ENCODE measurements around the gene CDH23.

Gene CDH23

DNA sequence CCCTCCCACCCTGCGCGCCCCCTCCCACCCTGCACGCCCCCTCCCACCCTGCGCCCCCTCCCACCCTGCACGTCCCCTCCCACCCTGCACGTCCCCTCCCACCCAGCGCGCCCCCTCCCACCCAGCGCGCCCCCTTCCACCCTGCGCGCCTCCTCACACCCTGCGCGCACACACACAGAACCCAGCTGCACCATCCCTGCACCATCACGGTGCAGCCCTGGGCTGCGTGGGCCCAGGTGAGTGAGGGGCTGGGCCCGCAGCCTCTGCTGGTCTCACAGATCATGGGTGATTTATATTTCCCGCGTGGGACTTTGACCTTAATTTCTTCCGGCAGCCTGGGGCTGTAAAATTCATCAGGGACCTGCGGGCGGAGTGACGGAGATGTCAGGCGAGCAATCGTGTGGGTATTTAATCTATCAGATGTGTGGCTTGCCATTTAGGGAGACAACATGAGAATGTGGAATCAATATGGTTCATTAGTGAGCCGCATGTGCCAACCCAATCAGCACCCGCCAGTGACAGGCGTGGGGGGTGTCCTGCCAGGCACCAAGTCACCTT is 265.1 kb downstream of the CDH23 start:
- Histone ChIP-seq H3K27ac (ENCODE audit: low read length) (no peak overlapping the region), H3K36me3 (ENCODE audit: insufficient read depth, low read depth, low read length) (no peaks in the 10 kb centered on the region), H3K4me3 (ENCODE audit: low read length) (no peak overlapping the region), H3K9ac (ENCODE audit: low read depth, low read length) (no peak overlapping the region), H3K27me3 (ENCODE audit: insufficient read depth, low read length) (peaks cover 21% of the 10 kb centered on the region), H3K9me3 (ENCODE audit: insufficient read depth, low read depth, low read length) (no peaks in the 10 kb centered on the region), H3K4me1 (ENCODE audit: insufficient read depth, low read length) (peaks cover 33% of the 10 kb centered on the region)

DNA sequence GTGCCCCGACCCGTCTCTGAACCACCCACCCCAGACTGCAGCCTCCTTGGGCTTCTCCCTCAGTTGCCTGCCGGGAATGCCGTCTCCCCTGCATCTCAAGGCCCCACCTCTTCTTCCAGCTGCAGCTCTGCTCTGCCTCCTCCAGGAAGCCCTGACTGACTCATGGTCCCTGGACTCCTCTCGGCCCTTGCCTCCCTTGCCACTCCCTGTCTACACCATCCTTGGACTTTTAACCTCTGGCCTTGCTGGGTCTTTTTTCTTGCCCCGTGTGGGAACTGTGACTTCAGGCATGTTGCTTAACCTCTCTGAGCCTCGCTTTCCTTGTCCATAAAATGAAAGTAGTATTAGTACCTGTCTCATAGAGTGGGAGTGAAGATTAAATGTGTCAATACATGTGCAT is 266.6 kb downstream of the CDH23 start:
- H3K4me3 ChIP-seq (ENCODE audit: low read length), result no peak overlapping the region
- peaks cover 15% of the 10 kb centered on the region; the same call in 1 of the 2 replicates for H3K27me3 ChIP-seq (ENCODE audit: insufficient read depth, low read length)
- H3K36me3 ChIP-seq (ENCODE audit: insufficient read depth, low read depth, low read length), result no peaks in the 10 kb centered on the region
- H3K27ac ChIP-seq (ENCODE audit: low read length), result no peak overlapping the region
- H3K9ac ChIP-seq (ENCODE audit: low read depth, low read length), result no peak overlapping the region
- no peaks in the 10 kb centered on the region for H3K9me3 ChIP-seq (ENCODE audit: insufficient read depth, low read depth, low read length)
- H3K4me1 ChIP-seq (ENCODE audit: insufficient read depth, low read length), result peaks cover 20% of the 10 kb centered on the region

DNA sequence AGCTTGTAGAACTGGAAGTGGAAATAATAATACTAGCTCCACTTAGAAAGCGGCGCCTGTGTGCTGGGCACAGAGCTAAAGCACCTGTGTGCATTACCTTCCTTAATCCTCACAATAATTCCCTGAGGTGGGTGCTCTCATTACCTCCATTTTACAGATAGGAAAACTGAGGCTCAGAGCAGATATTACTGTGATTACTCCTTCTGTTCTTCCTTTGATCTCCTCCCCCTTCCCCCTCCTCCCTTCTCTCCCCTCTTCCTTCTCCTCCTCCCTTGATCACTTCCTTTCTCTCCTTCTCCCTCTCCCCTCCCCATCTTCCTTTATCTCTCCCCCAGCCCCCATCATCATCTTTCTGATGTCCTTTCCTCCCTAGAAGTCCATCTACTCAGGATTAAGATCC is 267.9 kb downstream of the CDH23 start:
- H3K27me3 ChIP-seq (ENCODE audit: insufficient read depth, low read length), result peaks cover 2% of the 10 kb centered on the region; the same call in 1 of the 2 replicates
- no peaks in the 10 kb centered on the region for H3K9me3 ChIP-seq (ENCODE audit: insufficient read depth, low read depth, low read length)
- H3K4me3 ChIP-seq (ENCODE audit: low read length), result no peak overlapping the region
- H3K36me3 ChIP-seq (ENCODE audit: insufficient read depth, low read depth, low read length), result no peaks in the 10 kb centered on the region
- no peak overlapping the region for H3K27ac ChIP-seq (ENCODE audit: low read length)
- H3K4me1 ChIP-seq (ENCODE audit: insufficient read depth, low read length), result peaks cover 7% of the 10 kb centered on the region; the same call in 1 of the 2 replicates
- H3K9ac ChIP-seq (ENCODE audit: low read depth, low read length), result no peak overlapping the region

DNA sequence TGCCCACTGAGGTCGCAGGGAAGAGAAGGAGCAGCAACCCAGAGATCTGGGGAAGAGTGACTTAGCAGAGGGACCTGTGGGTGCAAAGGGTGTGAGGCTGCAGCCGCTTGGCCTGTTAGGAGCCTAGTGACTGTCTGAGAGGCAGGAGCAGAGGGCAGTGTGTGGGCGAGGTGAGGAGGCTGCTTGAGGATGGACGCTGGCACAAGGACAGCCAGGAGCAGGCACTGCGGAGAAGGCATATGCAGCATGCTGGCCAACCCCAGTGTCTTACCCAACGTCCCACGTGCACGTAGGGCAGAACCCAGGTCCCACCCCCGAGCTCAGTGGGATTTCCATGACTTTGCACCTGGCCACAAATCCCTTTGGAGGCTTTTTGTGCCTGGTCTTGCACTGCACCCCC is 268.7 kb downstream of the CDH23 start:
- no peak overlapping the region for H3K4me3 ChIP-seq (ENCODE audit: low read length)
- no peaks in the 10 kb centered on the region for H3K36me3 ChIP-seq (ENCODE audit: insufficient read depth, low read depth, low read length)
- H3K9ac ChIP-seq (ENCODE audit: low read depth, low read length), result no peak overlapping the region
- no peaks in the 10 kb centered on the region for H3K9me3 ChIP-seq (ENCODE audit: insufficient read depth, low read depth, low read length)
- H3K27ac ChIP-seq (ENCODE audit: low read length), result no peak overlapping the region
- H3K4me1 ChIP-seq (ENCODE audit: insufficient read depth, low read length), result peaks cover 6% of the 10 kb centered on the region; the same call in 1 of the 2 replicates
- no peaks in the 10 kb centered on the region for H3K27me3 ChIP-seq (ENCODE audit: insufficient read depth, low read length)

DNA sequence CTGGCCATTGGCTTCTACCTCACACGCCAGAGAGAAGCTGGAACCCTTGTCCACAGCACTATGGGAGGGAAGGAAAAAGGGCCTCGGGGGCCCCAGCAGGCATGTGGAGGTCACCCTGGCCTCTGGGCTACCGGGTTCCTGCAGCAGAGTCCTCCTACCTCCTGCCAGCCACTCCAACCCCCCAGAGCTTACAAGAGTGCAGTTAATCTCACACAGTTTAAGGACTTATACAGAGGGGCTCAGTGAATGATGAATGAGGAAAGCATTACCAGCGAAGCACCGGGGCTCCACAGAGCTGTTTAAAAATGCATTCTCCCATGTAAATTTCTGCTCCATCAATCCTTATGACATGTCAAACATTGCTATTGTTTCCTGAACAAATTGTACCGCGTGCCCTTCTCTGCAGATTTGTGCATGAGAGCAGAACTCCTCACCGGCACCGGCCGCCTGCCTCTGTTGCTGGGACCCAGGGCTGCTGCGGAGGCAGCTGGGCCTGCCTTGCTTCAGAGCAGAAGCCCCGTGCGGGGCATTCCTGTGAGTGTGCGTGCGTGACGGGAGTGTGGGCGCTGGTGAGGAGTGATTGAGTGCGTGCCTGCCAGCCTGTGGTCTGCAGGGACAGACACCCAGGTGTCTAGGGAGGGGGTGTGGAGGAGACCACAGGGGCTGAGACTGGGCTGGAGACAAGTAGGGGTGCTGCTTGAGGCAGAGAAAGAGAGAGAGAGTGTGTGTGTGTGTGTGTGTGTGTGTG is 270.1 kb downstream of the CDH23 start:
- Histone ChIP-seq H3K4me3 (ENCODE audit: low read length) (no peak overlapping the region), H3K27me3 (ENCODE audit: insufficient read depth, low read length) (no peaks in the 10 kb centered on the region), H3K4me1 (ENCODE audit: insufficient read depth, low read length) (peaks cover 6% of the 10 kb centered on the region; the same call in 1 of the 2 replicates), H3K27ac (ENCODE audit: low read length) (no peak overlapping the region), H3K36me3 (ENCODE audit: insufficient read depth, low read depth, low read length) (no peaks in the 10 kb centered on the region), H3K9me3 (ENCODE audit: insufficient read depth, low read depth, low read length) (no peaks in the 10 kb centered on the region), H3K9ac (ENCODE audit: low read depth, low read length) (no peak overlapping the region)

DNA sequence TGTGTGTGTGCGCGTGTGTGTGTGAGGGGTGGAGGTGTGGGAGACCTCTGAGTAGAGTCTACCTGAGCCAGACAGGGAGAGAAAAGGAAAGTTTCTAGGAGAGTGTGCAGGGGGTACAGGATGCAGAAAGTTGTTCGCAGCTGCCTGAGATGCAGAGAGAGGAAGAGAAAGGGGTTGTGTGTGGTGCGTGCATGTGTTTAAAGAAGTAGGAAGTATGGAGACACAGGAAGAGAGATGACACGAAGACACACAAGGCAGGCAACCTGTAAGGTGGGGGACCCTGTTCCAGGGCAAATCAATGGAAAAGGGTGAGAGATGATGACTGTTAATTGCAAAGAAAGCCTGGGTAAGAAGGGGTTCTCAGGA is 270.6 kb downstream of the CDH23 start:
- no peak overlapping the region for H3K4me3 ChIP-seq (ENCODE audit: low read length)
- H3K9me3 ChIP-seq (ENCODE audit: insufficient read depth, low read depth, low read length), result no peaks in the 10 kb centered on the region
- H3K27ac ChIP-seq (ENCODE audit: low read length), result no peak overlapping the region
- H3K36me3 ChIP-seq (ENCODE audit: insufficient read depth, low read depth, low read length), result no peaks in the 10 kb centered on the region
- peaks cover 6% of the 10 kb centered on the region; the same call in 1 of the 2 replicates for H3K4me1 ChIP-seq (ENCODE audit: insufficient read depth, low read length)
- no peak overlapping the region for H3K9ac ChIP-seq (ENCODE audit: low read depth, low read length)
- no peaks in the 10 kb centered on the region for H3K27me3 ChIP-seq (ENCODE audit: insufficient read depth, low read length)

DNA sequence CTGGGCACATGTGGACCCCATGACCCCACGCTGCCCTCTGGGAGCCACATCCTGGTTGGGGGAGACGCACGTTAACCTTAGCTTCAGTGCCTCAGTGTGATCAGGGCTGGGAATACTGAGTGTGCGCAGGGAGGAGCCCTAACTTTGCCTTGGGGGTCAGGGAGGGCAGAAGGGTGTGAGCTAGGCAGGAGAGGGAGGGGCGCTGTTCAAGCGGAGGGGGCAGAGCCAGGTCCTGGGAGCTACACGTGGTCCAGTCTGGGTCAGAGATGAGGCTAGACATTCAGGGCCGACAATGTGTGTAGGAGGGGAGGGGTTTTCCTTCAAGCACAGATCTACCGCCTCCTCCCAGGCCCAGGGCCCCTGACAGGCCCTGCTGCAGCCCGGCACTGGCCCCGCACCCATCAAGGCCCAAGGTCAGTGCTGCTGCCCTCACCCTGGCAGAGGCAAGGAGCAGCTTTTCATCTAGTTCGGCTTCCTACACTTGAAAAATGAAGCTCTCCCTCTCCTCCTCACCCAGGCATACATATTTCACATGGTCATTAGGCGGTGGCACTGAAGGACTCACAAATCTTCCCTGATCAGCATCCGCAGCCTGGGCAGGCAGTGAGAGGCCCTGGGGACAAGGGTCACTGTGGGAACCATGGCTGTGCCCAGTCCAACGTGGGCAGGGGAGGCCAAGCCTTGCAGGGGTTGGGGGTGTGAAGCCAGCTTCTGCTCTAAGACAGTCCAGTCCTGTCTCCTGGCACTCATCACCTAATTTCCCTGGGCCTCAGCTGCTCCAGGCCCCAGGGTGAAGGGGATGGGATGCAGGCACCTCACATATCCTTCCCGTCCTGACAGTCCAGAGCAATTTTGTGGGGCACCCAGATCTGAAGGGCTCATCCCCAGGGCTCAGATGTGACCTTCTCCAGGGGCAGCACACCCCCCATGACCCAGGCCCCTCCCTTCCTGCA is 275.6 kb downstream of the CDH23 start:
- Histone ChIP-seq H3K27me3 (ENCODE audit: insufficient read depth, low read length) (no peaks in the 10 kb centered on the region), H3K27ac (ENCODE audit: low read length) (no peak overlapping the region), H3K9me3 (ENCODE audit: insufficient read depth, low read depth, low read length) (no peaks in the 10 kb centered on the region), H3K9ac (ENCODE audit: low read depth, low read length) (no peak overlapping the region), H3K4me3 (ENCODE audit: low read length) (no peak overlapping the region), H3K36me3 (ENCODE audit: insufficient read depth, low read depth, low read length) (no peaks in the 10 kb centered on the region), H3K4me1 (ENCODE audit: insufficient read depth, low read length) (no peaks in the 10 kb centered on the region)

DNA sequence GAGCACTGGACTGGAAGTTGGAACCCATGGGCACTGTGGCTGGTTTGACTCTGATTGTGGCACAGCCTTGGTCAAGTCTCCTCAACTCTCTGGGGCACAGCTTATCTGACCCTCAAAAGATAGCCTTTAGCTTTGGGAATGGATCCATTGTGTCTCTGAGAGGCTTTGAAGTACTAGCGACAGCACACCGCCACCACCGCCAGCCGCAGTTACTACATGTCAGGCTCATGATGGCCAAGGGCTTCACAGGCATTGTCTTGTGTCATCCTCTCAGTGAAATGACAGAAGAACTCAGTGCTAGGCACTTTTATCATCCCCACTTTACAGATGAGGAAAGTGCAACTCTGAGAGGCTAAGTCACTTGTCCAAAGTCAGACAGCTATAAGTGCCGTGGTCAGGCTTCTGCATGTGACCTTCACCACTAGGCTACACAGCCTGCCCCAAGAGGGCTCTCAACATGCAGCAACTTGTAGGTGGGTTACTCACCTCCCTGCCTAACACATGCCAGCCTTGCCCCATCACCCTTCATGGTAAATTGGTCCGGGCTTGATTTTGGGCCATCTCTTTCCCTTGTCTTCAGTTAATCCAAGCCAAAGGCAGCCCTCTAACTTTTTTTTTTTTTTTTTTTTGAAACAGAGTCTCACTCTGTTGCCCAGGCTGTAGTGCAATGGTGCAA is 278.7 kb downstream of the CDH23 start:
- Histone ChIP-seq H3K27me3 (ENCODE audit: insufficient read depth, low read length) (no peaks in the 10 kb centered on the region), H3K9ac (ENCODE audit: low read depth, low read length) (no peak overlapping the region), H3K4me3 (ENCODE audit: low read length) (no peak overlapping the region), H3K4me1 (ENCODE audit: insufficient read depth, low read length) (no peaks in the 10 kb centered on the region), H3K9me3 (ENCODE audit: insufficient read depth, low read depth, low read length) (no peaks in the 10 kb centered on the region), H3K27ac (ENCODE audit: low read length) (no peak overlapping the region), H3K36me3 (ENCODE audit: insufficient read depth, low read depth, low read length) (no peaks in the 10 kb centered on the region)

DNA sequence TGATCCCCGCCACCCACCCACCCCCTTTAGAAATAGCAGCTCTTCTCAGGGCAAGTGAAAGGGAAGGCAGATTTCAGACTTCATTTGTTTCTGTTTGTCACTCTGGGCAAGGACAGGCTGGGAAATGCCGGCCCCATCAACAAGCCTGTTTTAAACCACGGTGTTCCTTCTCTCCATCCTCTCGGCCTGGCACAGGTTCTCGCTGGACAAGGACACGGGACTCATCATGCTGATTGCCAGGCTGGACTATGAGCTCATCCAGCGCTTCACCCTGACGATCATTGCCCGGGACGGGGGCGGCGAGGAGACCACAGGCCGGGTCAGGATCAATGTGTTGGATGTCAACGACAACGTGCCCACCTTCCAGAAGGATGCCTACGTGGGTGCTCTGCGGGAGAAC is 280.5 kb downstream of the CDH23 start:
- Histone ChIP-seq H3K9ac (ENCODE audit: low read depth, low read length) (no peak overlapping the region), H3K27me3 (ENCODE audit: insufficient read depth, low read length) (no peaks in the 10 kb centered on the region)

DNA sequence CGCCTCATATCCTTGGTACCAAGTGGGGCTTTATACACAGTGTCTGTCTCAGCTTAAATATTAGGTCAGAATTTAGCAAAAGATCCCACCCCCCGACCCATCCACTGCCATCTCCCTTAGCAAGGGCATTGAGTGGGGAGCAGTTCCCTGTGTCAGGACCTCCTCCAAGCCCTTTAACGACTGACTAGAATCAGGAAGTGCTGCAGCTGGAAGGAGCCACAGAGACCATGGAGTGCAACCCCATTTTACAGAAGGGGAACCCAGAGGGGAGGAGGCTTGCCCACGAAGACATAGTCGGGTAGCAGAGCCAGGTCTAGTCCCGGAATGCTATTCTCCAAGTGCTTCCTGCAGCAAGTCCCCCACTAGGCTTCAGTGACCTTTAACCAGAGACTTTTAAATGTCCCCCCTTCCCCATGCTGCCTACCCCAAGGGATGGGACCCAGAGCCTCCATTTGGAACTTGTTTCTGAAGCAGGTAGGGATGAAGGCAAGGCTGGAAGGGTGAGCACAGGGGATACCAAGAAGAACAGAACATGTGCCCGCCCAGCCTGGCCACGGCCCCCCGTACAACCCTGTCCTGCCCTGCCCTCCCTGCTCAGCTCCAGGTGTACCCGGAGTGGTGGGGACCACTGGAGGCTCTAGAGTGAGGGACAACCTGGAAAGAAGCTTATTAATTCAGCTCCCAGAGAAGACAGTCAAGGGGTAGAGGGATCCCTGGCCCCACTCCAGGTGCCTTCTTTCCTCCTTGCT is 281.5 kb downstream of the CDH23 start:
- H3K27ac ChIP-seq (ENCODE audit: low read length), result no peak overlapping the region
- H3K4me1 ChIP-seq (ENCODE audit: insufficient read depth, low read length), result no peaks in the 10 kb centered on the region
- H3K27me3 ChIP-seq (ENCODE audit: insufficient read depth, low read length), result no peaks in the 10 kb centered on the region
- H3K36me3 ChIP-seq (ENCODE audit: insufficient read depth, low read depth, low read length), result no peaks in the 10 kb centered on the region
- H3K9ac ChIP-seq (ENCODE audit: low read depth, low read length), result no peak overlapping the region
- no peak overlapping the region for H3K4me3 ChIP-seq (ENCODE audit: low read length)
- H3K9me3 ChIP-seq (ENCODE audit: insufficient read depth, low read depth, low read length), result no peaks in the 10 kb centered on the region

More for the DNA sequence above, 280.5 kb downstream of the CDH23 start:
- no peaks in the 10 kb centered on the region for H3K4me1 ChIP-seq (ENCODE audit: insufficient read depth, low read length)
- H3K4me3 ChIP-seq (ENCODE audit: low read length), result no peak overlapping the region
- no peak overlapping the region for H3K27ac ChIP-seq (ENCODE audit: low read length)
- H3K9me3 ChIP-seq (ENCODE audit: insufficient read depth, low read depth, low read length), result no peaks in the 10 kb centered on the region
- no peaks in the 10 kb centered on the region for H3K36me3 ChIP-seq (ENCODE audit: insufficient read depth, low read depth, low read length)

DNA sequence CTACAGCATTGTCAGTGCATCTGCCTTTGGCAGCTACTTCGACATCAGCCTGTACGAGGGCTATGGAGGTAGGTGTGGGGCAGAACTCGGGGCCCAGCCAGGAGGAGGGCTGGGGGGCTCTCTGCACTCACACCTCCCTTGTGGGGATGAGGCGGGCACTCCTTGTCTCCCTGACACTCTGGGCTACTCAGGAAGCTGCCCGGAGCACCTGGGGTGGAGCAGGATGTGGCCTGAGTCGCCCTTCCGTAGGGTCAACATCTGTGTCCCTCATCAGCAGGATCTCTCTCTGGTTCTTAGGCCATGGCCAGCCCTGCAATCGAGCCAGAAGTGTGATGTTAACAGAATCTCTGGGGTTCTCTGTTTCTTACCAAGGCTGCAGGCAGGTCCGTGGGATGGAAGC is 282.7 kb downstream of the CDH23 start:
- H3K9ac ChIP-seq (ENCODE audit: low read depth, low read length), result no peak overlapping the region

More for the DNA sequence above, 282.7 kb downstream of the CDH23 start:
- Histone ChIP-seq H3K4me1 (ENCODE audit: insufficient read depth, low read length) (no peaks in the 10 kb centered on the region), H3K36me3 (ENCODE audit: insufficient read depth, low read depth, low read length) (no peaks in the 10 kb centered on the region), H3K27ac (ENCODE audit: low read length) (no peak overlapping the region), H3K9me3 (ENCODE audit: insufficient read depth, low read depth, low read length) (no peaks in the 10 kb centered on the region), H3K4me3 (ENCODE audit: low read length) (no peak overlapping the region), H3K27me3 (ENCODE audit: insufficient read depth, low read length) (no peaks in the 10 kb centered on the region)

All from iPS-20b (cell line).